Activated CD4-positive, CD25-positive, alpha-beta regulatory T cell treated with anti-CD3 and anti-CD28 coated beads, Interleukin-2, amount 50 U/mL, for 16 hours (primary cell): Measurements from ENCODE around the gene DGKG.

Source experiments
- DNase-seq: peaks from one replicate; pipeline ENCODE4 v3.0.0-alpha.2; 2020; ENCODE audit warnings: low read depth, low spot score

The DGKG gene

DNA sequence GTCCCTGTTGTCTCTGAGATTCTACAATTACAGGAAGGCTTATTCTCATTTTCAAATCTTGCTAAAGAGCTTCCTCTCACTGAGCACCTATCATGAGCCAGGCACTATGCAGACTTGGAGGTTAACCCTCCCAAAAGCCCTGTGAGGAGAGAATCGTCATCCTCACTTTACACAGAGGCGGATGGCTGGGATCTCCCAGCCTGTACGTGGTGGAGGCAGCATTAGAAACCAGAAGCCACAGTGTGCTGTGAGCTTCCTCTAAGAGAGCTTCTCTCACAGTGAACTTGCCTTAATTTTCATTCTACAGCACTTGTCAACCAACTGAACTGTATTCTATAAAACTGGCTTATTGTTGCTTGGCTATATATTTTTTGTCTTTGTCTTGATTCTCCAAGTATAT is 6.1 kb upstream of the DGKG start:
- DNase-seq: no peak

DNA sequence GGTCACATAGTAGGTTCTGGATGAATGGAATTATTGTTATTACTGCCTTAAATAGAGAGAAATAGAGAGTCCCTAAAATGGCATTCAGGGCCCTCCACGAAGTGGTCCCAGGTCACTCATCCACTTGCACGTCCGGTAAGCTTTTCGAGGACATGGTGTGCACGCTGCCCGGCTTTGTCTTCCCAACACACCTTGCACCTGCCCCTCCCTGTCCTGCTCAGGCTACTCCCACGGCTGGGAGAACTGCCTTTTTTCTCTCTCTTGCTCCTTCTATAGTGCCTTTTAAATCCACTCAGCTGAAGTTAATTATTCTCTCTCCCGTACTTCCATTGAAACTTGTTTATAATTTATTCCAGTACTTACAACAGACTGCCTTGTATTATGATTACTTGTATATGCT is 5.6 kb upstream of the DGKG start:
- DNase-seq: no peak

DNA sequence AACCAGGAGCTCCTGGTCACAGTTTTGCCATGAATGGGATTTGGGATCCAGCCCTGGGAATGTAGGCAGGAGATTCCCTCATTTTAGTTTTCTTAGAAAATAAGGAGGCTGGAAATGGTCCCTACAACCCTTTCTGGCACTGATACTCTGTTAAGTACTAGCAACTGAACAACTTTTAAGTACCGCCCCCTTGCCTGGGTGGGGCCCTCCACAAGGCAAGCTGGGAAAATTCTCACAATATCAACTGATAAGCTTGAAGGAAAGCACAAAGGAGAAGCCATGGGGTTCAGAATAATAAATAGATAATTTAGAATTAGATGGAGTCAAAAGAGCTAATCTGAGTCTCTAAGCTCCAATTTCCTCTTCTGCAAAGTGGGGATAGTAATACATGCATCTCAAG is 4.2 kb upstream of the DGKG start:
- DNase-seq: no peak

DNA sequence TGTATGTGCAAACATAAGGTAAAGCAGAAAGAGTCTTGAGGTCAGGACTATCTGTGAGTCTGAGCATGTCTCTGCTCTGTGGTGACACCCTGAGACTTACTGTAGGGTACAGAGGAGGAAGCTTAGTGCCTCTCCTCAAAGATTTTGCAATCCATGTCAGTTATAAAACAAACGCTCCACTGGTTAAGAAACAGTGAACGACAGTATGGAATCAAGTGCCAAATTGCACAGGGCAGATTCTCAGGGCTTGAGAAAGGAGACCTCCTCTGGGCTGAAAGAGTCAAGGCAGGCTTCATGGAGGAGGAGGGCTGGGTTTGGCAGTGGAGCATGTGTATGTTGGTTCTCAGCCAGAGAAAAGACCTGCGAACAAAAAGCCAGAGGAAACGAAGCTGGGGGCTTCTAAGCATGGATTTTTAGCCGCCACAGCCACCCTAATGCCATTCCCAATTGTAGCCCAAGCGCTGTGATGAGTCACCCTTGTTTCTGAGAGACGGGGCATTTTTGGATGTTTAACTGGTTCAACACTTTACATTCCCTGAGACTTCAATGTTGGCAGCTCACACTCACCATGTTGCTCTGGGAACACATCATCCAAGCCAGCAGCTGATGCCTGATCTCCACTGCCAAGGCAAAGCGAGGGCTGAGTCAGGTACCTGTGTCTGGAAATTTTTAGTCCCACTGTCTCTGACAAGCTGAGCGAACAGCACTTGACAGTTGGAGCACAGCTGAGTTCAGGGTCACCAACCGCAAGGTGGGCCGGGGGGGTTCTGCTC is 3.4 kb upstream of the DGKG start:
- DNase-seq: no peak

DNA sequence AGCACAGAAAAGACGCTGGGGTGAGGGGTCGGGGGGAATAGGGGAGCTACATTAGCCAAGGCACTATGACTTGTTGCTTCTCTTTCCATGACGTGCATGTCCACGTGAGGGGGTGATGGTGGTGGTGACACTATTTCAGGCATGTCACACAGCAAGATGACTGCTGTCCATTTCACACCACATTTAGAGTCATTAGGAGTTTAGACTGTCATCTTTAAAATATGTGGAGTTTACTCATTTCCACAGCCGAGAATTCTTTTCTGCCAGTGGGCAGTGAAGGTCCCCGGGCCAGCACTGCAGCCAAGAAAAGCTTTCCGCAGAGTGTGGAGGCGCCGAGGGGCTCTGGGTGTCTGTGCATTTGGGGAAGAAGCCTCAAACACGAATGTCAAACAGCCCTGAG is 954 bp upstream of the DGKG start:
- DNase-seq: no peak

DNA sequence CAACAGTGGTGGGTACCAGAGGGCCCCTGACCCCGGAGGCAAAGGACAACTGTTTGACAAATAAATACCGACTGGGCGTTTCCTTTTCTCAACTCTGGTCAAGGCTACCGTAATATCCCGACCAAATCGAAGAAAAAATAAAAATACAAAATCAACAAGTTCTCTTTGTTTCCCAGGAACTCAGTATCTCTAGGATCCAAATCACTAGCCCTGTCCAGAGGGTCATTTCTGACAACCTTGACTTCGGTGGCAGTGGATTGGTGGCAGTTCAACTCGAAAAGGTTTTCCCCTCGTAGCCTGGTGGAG is 456 bp upstream of the DGKG start:
- no peak for DNase-seq

DNA sequence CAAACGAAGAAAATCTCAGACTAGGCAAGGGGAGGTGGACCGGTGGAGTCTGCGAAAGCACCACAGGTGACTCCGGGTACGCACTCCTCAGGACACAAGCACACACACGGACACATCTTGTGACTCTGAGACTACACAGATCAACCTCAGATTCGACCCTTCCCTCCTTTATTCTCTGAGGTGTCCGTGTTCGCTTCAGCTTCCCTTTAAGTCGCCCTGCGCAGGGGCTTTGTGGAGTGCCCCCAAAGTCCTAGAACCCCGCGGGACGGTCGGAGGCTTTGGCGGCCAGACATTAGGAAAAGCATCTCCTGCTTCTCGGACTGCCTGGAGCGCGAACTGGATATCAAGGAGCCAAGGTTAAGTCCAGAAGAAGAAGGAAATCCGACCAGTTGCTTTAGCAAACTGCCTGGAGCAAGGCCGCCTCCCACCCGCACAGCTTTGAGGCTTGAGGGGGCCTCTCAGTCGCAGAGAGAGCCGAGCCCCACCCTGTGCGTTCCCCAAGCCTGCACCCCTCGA is 730 bp downstream of the DGKG start:
- no peak for DNase-seq

DNA sequence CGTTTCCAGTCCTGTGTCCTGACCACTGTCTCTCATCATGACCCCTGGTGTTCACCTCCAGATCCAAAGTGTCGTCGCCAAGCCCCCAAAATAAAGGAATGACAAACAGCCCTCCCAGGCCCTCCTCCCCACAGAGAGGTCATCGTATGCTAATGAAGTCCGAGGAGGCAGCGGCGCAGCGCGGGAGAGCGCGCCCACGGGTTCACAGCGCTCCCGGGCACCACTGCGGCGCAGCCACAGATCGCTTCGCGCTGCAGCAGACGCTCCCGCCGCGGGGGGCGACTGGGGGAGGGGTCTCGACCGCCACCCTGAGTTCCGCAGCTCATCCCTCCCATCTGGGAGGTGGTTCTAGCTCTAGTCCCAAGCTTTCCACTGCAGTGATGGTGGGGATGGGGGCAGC is 1.3 kb downstream of the DGKG start:
- DNase-seq: no peak

DNA sequence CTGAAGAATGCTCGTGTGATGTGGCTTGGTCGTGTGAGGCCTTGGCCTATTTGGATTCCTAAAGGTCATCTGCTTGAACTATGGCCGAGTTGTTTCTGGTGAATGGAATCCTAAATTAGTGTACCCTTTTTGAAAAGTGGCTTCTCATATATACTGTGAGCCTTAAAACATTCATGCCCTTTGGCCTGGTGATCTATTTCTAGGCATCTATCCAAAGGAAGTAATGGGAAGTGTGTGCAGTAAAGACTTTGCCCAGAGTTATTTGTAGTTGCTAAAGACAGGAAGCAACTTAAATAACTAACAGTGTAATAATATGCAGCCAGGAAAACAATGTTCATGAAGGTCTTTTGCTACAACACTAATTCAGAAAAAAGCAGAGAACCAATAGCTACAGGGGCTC is 3.0 kb downstream of the DGKG start:
- no peak for DNase-seq

DNA sequence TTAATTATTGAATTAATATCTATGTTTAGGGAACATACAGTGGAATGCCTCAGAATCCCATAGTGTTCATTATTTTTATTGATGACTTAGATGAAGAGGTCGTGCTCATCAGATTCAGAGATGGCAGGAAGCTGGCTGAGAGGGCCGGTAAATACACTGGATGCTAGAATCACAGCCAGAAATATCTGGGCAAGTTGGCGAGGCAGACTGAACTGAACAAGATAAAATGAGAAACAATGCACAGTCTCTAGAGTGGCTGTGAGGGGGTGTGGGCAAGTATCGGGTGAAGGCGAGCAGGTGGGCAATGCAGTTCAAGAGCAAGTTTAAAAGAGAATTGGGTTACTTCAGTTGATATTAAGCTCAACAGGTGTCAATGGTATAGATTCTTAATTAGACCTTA is 5.9 kb downstream of the DGKG start:
- no peak for DNase-seq

DNA sequence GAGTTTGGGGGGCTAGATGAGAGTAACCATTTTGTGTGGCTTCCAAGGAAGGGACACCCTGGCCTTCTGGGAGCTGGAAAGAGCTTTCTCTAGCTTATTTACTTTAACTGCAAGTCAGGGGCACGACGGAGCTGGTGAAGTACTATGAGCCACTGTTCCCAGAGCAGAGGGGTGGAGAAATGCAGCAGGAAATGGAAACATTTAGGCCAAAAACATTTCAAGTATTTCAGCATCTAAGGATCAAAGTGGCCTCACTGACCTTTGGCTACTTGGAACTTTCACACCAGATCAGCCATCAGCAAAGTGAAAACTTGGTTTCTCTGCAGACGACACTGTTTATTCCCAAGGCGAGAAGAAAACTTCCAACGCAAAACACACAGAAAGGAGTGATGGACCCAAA is 7.9 kb downstream of the DGKG start:
- DNase-seq: no peak

DNA sequence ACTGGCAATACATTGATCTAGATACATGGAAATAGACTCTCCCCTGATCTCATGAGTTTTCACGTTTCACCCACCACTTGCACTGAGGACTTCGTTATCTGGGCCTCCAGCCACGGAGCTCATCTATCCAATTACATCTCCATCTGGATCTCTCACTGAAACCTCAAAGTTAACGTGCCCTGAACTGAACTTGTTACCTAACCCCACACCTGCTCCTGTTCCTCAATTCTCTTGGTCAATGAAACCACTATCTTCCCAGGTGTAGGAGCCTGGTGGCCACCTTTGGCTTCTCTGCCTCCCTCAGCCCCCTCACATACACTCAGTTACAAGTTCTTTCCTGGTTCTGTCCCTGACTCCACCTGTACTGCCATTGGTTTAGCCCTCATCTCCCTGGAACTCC is 9.7 kb downstream of the DGKG start:
- DNase-seq: no peak

DNA sequence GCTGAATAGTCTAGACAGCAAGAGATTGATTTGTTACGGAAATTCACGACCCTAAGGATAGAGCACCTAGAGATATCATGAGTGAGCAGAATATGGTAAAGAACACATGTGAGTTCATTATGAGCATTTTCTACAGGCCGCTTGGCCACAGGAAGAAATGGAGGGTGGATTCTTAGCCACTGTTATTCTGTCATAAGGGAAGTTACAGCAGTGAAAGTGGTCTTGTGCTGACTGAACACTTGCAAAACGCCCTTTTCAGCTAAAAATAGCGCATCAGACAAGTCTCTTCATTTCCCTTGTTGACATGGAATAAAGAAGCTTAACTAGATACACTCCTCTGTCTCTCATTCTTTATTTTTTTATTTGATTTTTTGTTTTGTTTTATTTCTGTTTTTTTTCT is 19.8 kb downstream of the DGKG start:
- DNase-seq: no peak

DNA sequence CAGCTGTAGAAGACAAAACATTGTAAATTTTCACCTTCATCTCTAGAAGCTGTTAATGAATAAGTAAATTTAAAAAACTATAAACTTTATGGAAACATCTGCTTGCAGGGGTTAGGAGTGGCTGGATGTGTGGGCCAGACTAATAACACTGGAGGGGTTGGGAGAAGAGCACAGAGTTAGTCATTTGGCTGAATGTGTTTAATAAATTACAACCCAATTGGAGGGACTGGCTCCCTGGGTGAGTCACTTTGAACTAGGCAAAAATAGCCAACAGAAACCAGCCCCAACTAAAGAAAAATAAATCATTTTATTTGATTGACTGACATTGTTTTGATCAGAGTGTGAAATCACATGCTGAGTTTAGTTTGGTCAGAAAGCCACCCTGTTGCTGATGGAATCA is 21.8 kb downstream of the DGKG start:
- DNase-seq: no peak

DNA sequence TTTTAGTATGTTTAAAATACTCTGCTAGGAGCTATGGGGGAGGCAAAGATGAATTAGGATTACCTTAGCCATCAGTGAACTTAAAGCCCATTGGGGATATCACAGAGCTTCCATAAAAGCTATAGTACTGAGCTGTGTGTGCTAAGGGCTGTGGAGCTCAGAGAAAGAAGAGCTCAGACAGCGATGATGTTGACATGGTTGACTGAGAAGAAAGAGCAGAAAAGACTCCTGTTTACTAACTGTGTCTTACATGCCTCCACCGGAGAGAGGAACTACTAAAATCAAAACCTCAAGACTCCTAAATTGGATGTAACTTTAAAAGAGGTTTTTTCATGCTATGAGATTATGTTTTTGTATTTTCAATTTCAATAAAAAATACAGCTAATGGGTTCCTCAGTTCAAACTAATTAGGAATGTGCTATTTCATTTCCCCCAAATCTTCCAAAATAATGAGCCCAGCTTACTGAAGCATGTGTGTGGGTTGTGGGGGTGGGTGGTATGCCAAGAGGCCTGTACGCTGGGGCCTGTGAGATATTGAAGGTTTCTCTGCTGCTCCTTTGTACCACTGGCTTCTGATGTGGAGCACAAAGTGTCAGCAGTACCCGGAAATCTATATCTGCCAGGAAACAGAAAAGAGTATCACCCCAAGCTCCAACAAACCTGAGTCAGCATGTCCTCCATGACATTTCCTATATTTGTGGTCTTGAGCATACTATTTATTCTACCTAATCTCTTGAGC is 22.7 kb downstream of the DGKG start:
- DNase-seq: no peak

DNA sequence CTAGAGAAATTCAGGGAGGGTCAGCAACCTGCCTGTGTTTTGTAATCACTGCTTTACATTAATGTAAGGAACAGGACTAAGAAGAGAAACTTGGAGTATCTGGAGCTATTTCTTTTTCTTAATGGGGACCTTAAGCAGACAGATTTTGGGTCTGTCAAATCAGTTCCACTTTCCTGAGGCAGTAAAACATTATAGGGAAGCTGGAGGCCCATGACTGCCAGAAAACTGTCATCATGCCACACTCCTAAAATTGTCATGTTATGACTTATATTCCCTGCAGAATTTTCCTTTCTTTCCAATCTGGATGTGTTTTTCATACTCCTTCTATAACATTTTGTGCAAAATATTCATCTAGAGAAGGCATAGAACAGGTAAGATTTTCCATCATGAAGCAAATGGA is 28.8 kb downstream of the DGKG start:
- no peak for DNase-seq

DNA sequence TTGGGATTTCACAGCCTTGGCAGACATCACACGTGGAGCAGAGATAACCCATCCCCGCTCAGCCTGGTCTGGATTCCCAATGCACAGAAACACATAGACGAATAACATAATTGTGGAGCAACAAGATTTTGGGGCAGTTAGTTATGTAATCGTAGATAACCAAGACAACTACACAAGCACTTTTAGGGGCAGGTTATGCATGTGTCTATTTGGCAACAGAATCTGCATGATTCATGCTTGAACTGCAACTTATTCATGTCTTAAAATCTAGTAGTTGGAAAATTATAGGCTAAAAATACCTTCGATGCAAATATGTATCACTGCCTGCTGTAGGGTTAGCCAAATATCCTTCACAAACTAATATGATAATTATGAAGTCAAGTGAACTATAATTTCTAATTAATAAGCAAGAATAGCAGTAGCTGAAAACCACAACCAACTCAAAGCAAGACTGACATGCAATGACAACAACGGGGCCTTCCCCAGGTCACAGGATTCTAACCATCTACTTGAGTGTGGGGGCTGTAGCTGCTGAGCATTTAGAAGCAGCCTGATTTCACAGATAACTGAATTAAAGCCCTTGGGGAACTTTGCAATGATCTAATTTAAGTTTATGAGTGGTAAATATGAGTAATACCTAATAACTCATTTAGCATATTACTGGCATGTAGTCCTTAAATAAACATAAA is 31.1 kb downstream of the DGKG start:
- no peak for DNase-seq

DNA sequence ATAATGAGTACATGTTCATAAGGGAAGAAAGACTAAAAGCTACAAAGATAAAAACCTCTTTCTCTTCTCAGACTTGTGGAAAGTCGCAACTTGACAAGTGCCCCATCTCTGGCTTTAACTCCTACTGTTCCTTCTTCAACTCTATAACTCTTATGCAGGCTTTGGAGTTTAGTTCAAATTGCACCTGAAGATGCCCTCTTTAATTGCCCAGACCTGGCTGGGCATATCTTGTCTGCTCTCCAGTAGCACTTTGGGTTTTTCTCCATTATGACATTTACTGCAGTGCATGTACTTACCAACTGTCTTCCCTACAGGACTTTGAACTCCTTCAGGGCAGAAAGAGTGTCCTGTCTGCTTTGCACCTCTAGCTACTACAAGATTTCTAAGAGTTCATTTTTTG is 32.4 kb downstream of the DGKG start:
- no peak for DNase-seq

DNA sequence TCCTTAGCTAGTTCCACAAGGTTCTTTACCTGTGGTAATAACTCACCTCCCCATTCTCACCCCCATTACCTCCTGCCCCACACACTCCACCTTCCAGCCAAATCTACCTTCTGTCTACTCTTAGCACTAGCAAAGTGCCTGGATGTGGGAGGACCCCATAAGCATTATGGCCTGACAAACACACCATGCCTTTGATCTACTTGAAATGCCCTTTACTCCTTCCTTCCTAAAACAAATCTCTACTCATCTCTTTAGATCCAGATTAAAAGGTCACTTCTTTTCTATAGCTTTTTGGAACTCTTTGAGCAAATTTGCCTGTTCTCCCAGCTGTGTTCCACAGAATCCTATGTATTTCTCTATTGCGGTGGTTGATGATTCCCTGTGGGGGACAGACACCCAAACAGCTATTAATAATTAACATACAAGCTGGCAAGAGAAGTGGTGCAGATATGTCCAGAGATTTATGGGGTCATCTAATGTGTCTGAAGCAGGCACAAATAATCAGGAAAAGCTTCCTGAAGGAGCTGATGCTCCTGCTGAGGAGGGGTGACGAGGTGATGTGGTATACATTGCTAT is 34.0 kb downstream of the DGKG start:
- DNase-seq: no peak

DNA sequence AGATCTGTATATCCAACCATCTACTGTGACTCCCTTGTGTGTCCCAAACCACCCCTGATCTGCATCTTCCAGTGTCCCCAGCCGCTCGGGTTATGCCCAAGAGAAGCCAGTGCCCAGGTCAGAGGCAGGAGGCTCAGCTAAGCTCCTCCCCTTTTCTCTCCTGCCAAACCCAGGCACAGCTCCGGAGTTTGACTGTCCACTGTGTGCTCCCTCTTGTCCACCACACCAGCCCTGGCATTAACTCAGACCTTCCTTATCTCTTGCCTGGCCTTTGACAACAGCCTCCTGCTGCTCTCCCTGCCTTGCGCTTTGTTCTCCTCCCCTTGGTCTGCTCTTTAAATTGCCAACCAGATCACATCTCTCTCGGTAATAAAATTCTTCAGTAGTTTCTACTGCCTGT is 39.3 kb downstream of the DGKG start:
- DNase-seq: no peak

DNA sequence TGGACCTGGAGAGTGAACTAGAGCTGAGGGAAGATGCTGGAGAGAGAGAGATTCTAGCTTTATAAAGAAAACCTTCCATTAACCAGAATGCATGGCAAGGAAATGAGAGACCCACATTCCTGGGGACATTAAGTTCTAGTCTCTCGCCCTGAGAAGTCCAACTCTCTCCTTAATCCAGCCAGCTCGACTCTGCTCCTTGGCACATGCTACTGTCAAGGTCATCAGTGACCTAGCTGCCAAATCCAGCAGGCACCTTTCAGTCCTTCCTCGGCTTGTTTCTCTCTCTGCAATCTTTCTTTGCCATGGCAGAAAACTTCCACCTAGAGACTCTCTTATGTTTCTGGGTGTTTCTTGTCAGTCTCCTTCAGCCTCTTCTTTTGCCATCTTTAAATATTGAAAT is 40.3 kb downstream of the DGKG start:
- no peak for DNase-seq

DNA sequence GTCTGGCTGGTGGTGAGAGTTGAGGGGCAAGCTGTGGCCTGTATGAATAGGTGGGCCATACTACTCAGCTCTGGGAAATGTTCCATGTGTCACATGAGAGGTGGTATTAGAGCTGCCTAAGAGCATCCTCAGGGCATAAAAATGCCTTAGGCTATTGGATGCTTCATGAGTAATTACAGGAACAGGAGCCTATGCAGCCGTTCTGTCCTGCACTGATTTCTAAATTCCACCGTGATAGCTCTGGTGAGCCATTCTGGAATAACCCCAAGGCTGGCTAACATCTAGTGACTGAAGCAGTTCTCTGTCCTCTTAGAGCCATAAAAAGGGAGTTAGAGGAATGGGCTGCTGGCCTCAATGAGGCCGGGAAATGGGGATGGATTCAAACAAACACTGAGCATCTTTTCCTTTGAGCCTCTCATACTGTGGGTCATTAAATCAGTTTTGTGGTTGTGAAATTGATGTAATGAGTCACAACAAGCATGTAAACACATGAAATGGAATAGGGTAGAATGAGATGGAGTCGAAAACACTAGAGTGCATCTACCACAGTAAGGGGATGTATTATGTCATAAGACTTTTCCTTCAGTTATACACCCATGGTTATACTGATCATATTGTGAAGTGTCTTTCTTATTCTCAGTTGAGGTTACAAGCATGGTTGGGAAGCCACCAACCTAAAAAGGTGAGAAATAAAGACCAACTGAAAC is 41.0 kb downstream of the DGKG start:
- no peak for DNase-seq
